Middle frontal gyrus (tissue), 1 donor: ENCODE measurements around the gene CROCC2.
"Not testable (repeated sequence)": the region's sequence is repeated elsewhere in the genome, so short reads cannot be mapped to it uniquely, and the experiment has no call there.

Experiments used
- DNase-seq: peaks from one replicate; pipeline ENCODE4 v3.0.0-alpha.2; 2015; ENCODE audit warnings: low spot score; ENCODE audit errors: extremely low spot score

The CROCC2 gene

DNA sequence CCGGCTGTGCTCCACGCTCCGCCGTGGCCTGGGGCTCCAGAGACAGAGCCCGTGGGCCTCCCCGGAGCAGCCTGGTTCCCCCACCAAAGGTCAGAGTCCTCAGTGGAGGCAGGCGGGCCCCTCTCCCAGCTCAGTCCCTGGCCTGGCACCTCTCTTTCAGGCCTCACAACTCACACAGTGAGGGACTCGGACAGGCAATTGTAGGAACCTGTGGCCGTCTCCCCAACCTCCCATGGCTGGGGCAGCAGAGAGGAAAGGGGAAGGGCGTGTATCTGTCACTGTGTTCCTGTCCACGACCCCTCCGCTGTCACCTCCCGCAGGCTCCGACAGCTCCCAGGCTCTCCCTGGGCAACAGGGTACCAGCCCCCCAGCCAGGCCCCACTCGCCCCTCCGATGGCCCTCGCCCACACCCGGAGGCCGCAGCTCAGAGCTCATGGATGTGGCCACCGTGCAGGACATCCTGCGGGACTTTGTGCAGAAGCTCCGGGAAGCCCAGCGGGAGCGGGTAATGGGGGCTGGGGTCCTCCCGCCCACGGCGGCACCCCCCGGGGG is 59.8 kb downstream of the CROCC2 start:
- DNase-seq, result no peak

DNA sequence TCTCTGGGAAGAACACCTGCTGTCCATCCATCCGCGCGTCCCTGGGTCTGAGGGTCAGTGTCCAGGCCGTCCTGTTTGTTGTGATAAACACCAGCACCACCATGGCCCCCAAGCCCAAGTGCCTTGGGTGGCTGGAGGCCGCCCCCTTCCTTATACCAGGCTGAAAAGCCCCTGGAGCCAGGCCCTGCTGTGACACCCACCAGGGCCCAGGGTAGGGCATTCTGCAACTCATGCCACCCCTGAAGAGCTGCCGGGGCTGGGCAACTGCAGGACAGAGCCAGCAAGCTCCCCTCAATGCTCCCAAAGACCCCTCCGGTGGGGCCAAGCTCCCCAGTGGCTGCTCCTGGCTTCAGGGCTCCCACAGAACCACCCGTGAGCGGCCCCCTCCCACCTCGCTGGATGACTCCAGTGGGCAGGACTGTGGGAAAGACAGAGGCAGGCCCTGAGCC is 60.3 kb downstream of the CROCC2 start:
- no peak for DNase-seq

DNA sequence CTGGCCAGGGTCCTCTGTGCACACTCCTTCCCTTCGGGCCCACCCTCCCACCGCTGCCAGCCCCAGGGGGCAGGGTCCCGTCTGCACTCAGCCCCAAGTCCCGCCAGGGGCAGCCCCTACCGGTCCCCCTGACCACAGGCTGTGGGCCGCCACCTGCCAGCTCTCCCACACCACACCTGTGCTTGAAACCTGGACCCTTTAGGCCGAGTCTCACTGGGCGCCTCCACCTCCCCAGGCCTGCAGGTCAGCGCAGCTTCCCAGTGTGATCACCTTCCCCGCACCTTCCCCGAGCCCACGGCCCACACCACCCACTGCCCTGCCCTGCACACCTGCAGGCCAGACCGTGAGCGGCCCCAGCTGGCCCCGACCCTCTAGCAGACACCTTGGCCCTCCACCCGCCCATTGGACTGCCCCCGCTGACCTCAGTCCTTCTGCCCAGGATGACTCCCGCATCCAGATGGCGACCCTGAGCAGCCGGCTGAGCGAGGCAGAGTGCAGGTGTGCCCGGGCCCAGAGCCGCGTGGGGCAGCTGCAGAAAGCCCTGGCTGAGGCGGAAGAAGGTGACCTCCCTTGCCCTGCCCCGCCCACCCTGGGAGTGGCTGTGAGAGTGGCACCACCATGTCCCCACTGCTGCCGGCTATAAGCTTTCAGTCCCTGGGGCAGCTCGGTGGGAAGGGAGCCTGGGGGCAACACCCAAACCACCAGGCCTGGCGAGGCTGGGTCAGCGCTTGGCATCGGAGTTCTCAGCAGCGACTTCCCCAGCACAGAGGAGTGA is 61.0 kb downstream of the CROCC2 start:
- no peak for DNase-seq

DNA sequence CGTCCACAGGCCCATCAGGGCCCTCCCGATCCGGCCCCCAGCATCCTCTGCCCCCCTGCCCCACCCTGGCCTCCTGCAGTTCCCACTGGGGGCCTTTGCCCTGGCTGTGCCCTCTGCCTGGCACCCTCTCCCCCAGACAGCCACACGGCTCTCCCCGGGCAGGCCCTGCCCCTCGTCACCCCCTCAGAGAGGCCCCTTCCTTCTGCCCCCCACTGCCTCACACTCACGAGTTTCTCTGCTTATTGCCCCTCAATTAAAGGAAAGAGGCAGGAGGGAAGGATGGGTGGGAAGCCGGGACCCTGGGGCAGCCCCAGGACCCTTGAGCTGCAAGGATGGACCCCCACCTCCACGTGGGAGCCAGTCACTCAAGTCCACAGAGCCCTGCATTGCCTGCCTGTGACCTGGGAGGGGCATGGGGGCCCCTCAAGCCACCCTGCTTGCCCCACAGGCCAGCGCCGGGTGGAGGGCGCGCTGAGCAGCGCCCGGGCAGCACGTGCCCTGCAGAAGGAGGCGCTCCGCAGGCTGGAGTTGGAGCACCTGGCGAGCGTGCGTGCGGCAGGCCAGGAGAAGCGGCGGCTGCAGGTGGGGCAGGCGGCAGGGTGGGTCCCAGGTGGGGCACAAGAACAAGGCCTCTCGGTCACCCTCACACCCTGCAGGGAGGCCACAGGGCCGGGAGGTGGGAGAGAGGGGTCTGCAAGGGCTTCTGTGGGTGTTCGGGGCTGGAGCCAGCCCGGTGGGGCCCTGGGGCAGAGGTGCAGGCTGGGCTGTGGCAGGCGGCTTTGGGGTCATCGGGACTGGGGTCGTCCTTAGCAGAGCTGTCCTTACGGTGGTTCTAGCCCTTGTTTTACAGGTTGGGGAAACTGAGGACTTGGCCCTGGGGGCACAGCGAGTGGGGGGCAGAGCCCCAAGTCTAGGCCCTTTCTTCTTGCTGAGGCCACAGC is 61.8 kb downstream of the CROCC2 start:
- DNase-seq, result no peak

GRCh38 chr2:240968731-240969624 is 62.8 kb downstream of the CROCC2 start:
- DNase-seq, result no peak

- no peak for DNase-seq
These were observed 64.0 kb downstream of the CROCC2 start for GRCh38 chr2:240970104-240970503.

DNA sequence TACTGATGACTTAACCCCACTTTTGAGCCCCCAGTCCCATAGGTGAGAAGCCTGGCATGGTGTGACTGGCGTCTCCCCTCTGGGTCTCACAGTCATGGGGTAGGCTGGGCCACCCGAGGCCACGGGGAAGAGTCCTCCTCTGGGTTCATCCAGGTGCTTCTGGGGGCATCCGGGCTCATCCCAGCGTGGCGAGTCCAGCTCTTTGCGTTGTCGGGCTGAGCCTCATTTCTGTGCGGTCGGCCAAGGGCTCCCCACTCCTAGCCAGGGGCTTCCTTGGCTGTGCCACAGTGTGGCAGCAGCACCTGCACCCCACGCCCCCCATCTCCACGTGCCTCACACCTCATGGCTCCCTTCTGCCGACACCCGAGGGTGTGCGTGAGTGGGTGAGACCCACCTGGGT is 64.7 kb downstream of the CROCC2 start:
- no peak for DNase-seq

- no peak for DNase-seq
These were observed 66.1 kb downstream of the CROCC2 start for GRCh38 chr2:240972201-240972600.

DNA sequence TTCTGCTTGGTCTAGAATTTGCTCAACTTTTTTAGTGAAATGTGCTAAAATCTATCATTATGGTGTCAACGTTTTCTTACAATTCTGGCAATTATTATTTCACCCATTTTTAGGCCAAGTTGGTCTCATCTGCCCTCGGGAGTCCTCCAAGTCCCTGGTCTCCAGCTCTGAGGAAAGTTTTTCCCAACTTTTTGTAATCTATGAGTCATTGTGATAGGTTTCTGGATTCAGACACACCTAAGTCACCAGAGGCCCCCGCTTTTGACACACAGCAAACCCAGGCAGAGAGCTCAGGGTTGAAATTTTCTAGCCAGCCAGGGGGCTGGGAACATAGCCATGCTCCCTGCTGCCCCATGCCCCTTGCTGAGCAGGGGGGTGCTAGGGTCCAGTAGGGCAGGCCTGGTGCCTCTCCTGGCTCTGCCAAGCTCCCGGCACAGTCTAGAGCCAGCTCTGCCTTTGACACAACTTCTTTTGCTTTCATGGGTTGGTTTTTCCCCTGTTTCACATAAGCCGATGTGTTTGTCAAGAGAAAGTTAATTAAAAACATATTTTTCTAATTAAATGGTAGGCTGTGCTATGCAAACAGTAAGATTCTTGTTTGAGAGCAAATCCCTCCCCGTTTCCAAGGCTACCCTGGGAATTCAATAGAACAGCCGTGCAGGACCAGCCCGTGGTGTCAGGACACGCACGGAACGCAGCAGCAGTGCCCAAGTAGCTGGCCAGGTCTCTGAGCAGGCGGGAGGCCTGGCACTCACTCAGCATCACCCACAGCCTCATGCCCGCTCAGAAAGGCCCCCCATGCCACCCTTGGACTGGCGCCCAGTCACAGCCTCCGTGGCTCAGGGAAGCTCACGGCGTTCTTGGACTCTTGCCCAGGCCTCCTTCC is 66.7 kb downstream of the CROCC2 start:
- DNase-seq, result no peak

- DNase-seq, result no peak
These were observed 68.8 kb downstream of the CROCC2 start for GRCh38 chr2:240974771-240975572.

- DNase-seq, result not testable (repeated sequence)
These were observed 69.8 kb downstream of the CROCC2 start for GRCh38 chr2:240975903-240976302.

GRCh38 chr2:240981280-240981679 is 75.1 kb downstream of the CROCC2 start:
- no peak for DNase-seq

- no peak for DNase-seq
These were observed 76.0 kb downstream of the CROCC2 start for GRCh38 chr2:240981871-240982800.

DNA sequence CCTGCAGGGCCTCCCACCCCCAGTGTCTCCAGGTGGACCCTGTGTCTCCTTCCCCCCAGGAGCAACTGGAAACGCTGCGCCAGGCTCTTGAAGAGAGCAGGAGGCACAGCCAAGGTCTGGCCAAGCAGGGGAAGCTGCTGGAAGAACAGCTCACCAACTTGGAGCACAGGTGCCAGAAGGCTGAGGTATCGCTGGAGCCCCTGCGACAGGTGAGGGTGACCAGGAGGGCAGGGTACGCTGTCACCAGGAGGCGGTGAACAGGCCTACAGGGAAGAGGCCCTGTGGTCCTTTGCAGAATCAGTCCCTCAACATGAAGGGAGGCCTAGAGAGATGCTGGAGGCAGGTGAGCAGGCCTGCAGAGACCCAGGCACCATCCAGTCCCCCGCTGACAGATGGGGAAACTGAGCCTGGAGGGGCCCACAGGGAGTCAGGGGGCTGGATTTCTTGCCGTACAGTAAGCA is 76.7 kb downstream of the CROCC2 start:
- DNase-seq, result no peak

GRCh38 chr2:240983361-240983995 is 77.3 kb downstream of the CROCC2 start:
- no peak for DNase-seq

DNA sequence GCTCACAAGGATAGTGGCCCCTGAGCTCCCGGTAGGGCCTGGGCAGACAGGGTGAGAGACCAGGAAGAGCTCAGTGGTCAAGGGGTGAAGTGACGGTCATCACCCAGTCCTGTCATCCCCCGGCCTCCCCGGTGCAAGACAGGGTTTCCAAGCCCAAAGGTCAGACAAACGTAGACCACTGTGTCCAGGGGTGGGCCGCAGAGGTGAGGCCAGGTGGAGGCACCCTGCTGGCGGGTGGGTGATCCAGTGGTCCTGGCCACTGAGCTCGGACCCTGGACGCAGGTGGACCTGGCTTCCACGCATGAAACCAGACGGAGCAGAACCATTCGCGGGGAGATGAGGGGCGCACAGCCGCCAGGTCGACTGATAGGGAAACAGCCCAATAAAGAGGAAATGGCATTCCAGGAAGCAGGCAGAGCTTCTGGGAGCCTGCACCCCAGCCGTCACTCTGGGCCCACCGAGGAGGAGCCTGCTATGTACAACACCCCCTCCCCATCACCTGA is 77.9 kb downstream of the CROCC2 start:
- DNase-seq, result no peak
